HEK293 (cell line): ENCODE measurements around the gene SNRNP70.

Experiments
- BCL6B ChIP-seq: fragments of 450-650 bp; formaldehyde crosslinking; IDR thresholded peaks from 2 replicates; pipeline ENCODE4 v1.5.1; 2017; ENCODE audit warnings: missing biosample characterization, missing genetic modification characterization
- CTCF ChIP-seq: fragments of 450-650 bp; formaldehyde crosslinking; IDR thresholded peaks from 2 replicates; pipeline ENCODE4 v1.5.1; 2016; ENCODE audit warnings: missing biosample characterization, missing genetic modification characterization

GRCh38 chr19:49064029-49064629, 21.1 kb upstream of the SNRNP70 start:
- TF ChIP-seq CTCF (tag by site-specific recombination) = no peak
- TF ChIP-seq BCL6B (tag by site-specific recombination) = no peak
